Stimulated activated memory B cell treated with anti-CD40 and anti-IgM and Interleukin-4, amounts not matched to agents 10 μg/mL and 1 μg/mL and 100 μg/mL, for 72 hours (primary cell): ENCODE data around the gene NUDT16L1.
A peak's percentile ranks its signal among the peaks of the same experiment; 100 is the strongest.
"Not testable (repeated sequence)": the region's sequence is repeated elsewhere in the genome, so short reads cannot be mapped to it uniquely, and the experiment has no call there.

ENCODE experiments used
- ATAC-seq: fragments of 150-1000 bp; cut with Tn5 transposase; 2 replicates; pipeline ENCODE4 v1.10.0; 2021
- H3K27ac Mint-ChIP-seq: one replicate; pipeline ENCODE4 v1.8.0; 2022; ENCODE audit warnings: mild to moderate bottlenecking, mixed read lengths
- H3K27me3 Mint-ChIP-seq: one replicate; pipeline ENCODE4 v1.8.0; 2022; ENCODE audit warnings: mixed read lengths
- H3K36me3 Mint-ChIP-seq: one replicate; pipeline ENCODE4 v1.8.0; 2022; ENCODE audit warnings: mixed read lengths
- H3K4me1 Mint-ChIP-seq: one replicate; pipeline ENCODE4 v1.8.0; 2022; ENCODE audit warnings: mixed read lengths
- H3K4me3 Mint-ChIP-seq: one replicate; pipeline ENCODE4 v1.8.0; 2022; ENCODE audit warnings: mild to moderate bottlenecking, moderate library complexity, mixed read lengths
- H3K9me3 Mint-ChIP-seq: one replicate; pipeline ENCODE4 v1.8.0; 2022; ENCODE audit warnings: mixed read lengths

Gene NUDT16L1

DNA sequence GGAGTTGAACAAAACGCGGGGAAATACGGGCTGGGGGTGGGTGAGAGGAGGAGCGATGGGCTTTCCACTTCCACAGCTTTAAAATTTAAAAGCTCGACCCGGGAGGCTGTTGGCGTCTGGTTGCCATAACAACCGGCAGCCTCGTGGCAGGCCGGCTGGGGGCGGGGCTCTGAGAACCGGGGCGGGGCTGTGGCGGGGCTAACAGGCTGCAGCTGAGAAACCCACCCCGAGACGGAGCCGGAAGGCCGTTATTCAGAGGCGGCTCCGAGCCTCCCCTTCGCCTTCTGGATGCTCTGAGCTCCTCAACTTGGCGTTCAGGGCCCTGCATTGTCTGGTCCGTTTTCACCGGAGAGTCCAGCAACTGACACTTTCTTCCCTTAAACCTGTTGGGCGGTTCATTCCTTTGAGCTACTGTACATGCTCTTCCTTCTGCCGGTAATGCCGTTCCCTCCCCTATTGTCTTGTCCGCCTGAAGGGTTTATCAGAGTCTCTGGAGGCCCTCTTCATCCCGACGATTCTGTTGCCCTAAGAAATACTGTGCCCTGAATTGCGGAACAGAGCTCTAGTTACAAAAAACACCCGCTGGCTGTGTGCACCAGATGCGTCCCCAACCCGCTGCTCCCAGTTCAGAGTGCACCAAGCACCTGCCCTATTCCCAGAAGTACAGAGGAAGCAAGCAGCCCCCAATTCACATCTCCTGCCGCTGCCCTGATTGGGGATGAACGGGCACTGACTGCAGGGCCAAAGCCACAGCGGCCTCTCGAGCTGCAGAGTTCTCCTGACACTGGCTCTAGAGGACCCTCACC is 41.6 kb downstream of the NUDT16L1 start:
- Mint-ChIP-seq H3K4me1 (peaks cover 27% of the 10 kb centered on the region), H3K27me3 (no peaks in the 10 kb centered on the region)
- ATAC-seq: peak; percentile 88

GRCh38 chr16:4736546-4736945 is 43.2 kb downstream of the NUDT16L1 start:
- no peak for ATAC-seq
- no peaks in the 10 kb centered on the region for H3K27me3 Mint-ChIP-seq
- H3K27ac Mint-ChIP-seq: no peak overlapping the region
- H3K36me3 Mint-ChIP-seq: no peaks in the 10 kb centered on the region
- H3K4me1 Mint-ChIP-seq: peaks cover 27% of the 10 kb centered on the region
- H3K9me3 Mint-ChIP-seq: no peaks in the 10 kb centered on the region
- no peak overlapping the region for H3K4me3 Mint-ChIP-seq

More for the DNA sequence above, 41.6 kb downstream of the NUDT16L1 start:
- no peaks in the 10 kb centered on the region for H3K9me3 Mint-ChIP-seq
- no peaks in the 10 kb centered on the region for H3K36me3 Mint-ChIP-seq
- peak overlapping the region; percentile 84 for H3K27ac Mint-ChIP-seq
- peak overlapping the region; percentile 91 for H3K4me3 Mint-ChIP-seq

DNA sequence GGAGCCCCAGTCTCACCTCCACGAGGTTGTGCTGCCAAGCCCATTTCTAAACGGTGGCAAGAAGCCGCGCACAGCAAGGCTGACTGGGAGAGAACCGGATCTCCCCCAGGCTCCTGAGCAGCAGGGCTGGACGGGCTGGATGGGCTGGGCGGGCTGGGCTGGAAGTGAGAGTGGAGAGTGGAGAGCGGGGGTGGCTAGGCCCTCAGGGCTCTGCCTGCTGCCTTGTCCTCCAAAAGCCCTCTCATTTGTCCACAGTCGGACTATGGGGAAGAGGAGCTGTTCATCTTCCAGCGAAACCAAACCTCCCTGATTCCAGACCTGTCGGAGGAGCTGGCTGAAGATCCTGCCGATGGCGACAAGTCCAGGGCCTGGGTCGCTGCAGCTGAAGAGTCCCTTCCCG is 44.2 kb downstream of the NUDT16L1 start:
- ATAC-seq: no peak
- Mint-ChIP-seq H3K27ac (no peak overlapping the region), H3K27me3 (no peaks in the 10 kb centered on the region), H3K9me3 (no peaks in the 10 kb centered on the region), H3K4me1 (peaks cover 27% of the 10 kb centered on the region), H3K36me3 (no peaks in the 10 kb centered on the region), H3K4me3 (no peak overlapping the region)

GRCh38 chr16:4738370-4738769 is 45.0 kb downstream of the NUDT16L1 start:
- H3K27me3 Mint-ChIP-seq, H3K9me3 Mint-ChIP-seq, ATAC-seq, H3K36me3 Mint-ChIP-seq, H3K4me3 Mint-ChIP-seq, H3K27ac Mint-ChIP-seq: not testable (repeated sequence)
- H3K4me1 Mint-ChIP-seq: peaks cover 24% of the 10 kb centered on the region

DNA sequence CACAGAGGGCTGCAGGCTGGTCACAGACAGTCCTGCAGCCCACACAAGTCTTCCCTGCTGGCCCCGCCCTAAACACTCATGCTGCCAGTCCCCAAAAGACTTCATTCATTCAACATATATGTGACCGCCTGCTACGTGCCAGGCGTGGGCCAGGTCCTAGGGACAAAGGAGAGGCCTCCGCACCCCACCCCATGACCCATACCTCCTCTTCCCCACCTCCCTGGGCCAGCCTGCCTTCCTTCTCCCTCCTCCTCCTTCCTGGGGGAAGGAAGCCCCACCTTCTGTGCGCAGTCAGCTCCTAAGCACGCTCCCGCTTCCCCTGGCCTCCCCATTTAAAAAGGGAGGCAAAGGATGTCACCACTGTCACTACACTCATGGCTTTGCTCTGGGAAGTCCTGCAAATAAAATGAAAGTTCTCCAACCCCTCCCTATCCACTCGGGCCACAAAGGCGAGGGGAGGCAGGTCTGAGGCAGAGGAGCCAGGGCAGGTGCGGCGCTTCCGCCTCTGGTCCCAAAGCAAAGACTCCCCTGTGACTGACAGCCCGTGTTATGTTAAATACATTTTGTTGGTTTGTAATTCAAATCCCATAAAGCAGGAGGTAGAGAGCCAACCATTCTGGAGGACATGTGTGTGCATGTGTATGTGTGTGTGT is 50.0 kb downstream of the NUDT16L1 start:
- H3K27ac Mint-ChIP-seq: peak overlapping the region; percentile 53
- peak overlapping the region; percentile 58 for H3K4me3 Mint-ChIP-seq
- no peak for ATAC-seq
- H3K4me1 Mint-ChIP-seq: peaks cover 25% of the 10 kb centered on the region
- peaks cover 10% of the 10 kb centered on the region for H3K27me3 Mint-ChIP-seq
- H3K9me3 Mint-ChIP-seq: no peaks in the 10 kb centered on the region
- H3K36me3 Mint-ChIP-seq: no peaks in the 10 kb centered on the region

GRCh38 chr16:4744555-4745273 is 51.4 kb downstream of the NUDT16L1 start:
- ATAC-seq: peak; percentile 13
- Mint-ChIP-seq H3K4me3 (no peak overlapping the region), H3K27me3 (peaks cover 10% of the 10 kb centered on the region), H3K9me3 (no peaks in the 10 kb centered on the region), H3K4me1 (peaks cover 36% of the 10 kb centered on the region), H3K36me3 (no peaks in the 10 kb centered on the region), H3K27ac (no peak overlapping the region)

- no peak overlapping the region for H3K4me3 Mint-ChIP-seq
- H3K27ac Mint-ChIP-seq: no peak overlapping the region
- H3K9me3 Mint-ChIP-seq: no peaks in the 10 kb centered on the region
- H3K4me1 Mint-ChIP-seq: peaks cover 36% of the 10 kb centered on the region
- no peak for ATAC-seq
- H3K36me3 Mint-ChIP-seq: no peaks in the 10 kb centered on the region
- peaks cover 10% of the 10 kb centered on the region for H3K27me3 Mint-ChIP-seq
Observed at GRCh38 chr16:4745274-4745569, 51.9 kb downstream of the NUDT16L1 start.
